Esophagus muscularis mucosa (tissue), 4 donors: ENCODE measurements around the gene ANGPTL5. TPM values are rescaled to one million over a fixed set of nuclear protein-coding genes. Genes with fewer than 3 reads are reported as not detected.

Source experiments
- DNase-seq: peaks from one replicate; pipeline ENCODE4 v3.0.0-alpha.2; 2017; ENCODE audit errors: extremely low spot score
- H3K27ac ChIP-seq, 4 donors: fragments of 200-600 bp; sonication (generic); replicated peaks in 1 of 4; 1 replicate in 3 of 4; 2 replicates in 1 of 4; pipeline ENCODE4 v1.5.1; 2016 to 2019; ENCODE audit warnings: mild to moderate bottlenecking in 1 of 4
- H3K27me3 ChIP-seq, 4 donors: fragments of 200-600 bp; sonication (generic); one replicate each; pipeline versions ENCODE4 v1.5.1 to v1.6.0; 2016 to 2019
- H3K36me3 ChIP-seq, 4 donors: fragments of 200-600 bp; sonication (generic); one replicate each; pipeline ENCODE4 v1.5.1; 2016 to 2019
- H3K4me1 ChIP-seq, 4 donors: fragments of 200-600 bp; sonication (generic); one replicate each; pipeline ENCODE4 v1.5.1; 2016 to 2019
- H3K4me3 ChIP-seq, 4 donors: fragments of 200-600 bp; sonication (generic); 1 replicate in 2 of 4; 2 replicates in 2 of 4; pipeline ENCODE4 v1.5.1; 2016 to 2019; ENCODE audit warnings: mild to moderate bottlenecking in 4 of 4, moderate library complexity in 1 of 4
- H3K9me3 ChIP-seq, 4 donors: fragments of 200-600 bp; sonication (generic); 1 replicate in 3 of 4; 2 replicates in 1 of 4; pipeline ENCODE4 v1.5.1; 2016 to 2019
- CTCF ChIP-seq, 3 experiments: fragments of 200-600 bp in 2 of 3; fragments of 450-650 bp in 1 of 3; sonication (generic) in 2 of 3; IDR thresholded peaks; one replicate each; pipeline ENCODE4 v1.5.1; 2017 to 2019; ENCODE audit warnings: antibody characterized with exemption in 3 of 3, mild to moderate bottlenecking in 2 of 3, moderate library complexity in 1 of 3
- EP300 ChIP-seq: sonication (generic); formaldehyde crosslinking; IDR thresholded peaks from one replicate; pipeline ENCODE4 v1.6.1; 2017; ENCODE audit warnings: antibody characterized with exemption
- POLR2A ChIP-seq: fragments of 450-650 bp; IDR thresholded peaks from one replicate; pipeline ENCODE4 v1.6.1; 2017; ENCODE audit warnings: antibody characterized with exemption, moderate library complexity, mild to moderate bottlenecking, low read depth
- POLR2AphosphoS5 ChIP-seq, 2 donors: sonication (generic); formaldehyde crosslinking; IDR thresholded peaks; one replicate each; pipeline ENCODE4 v1.6.1; 2017; ENCODE audit warnings: antibody characterized with exemption in 2 of 2
- WGBS: methylation state at CpG from one replicate; pipeline ENCODE4 v1.1.5; 2018; 5-methylcytosine and 5-hydroxymethylcytosine counted together
- intact Hi-C: fragments of 100-400 bp; cut with DNase I; formaldehyde crosslinking; loops from one replicate; pipeline ENCODE4 v1.15.1; 2023
- total RNA-seq, 4 donors: library from RNA; depleted of rRNA; stranded (reverse); fragments of >200 nt; gene quantifications; one replicate each; pipeline versions ENCODE4 v1.1.0 to v1.2.1, GENCODE V29; 2016

Gene ANGPTL5
- total RNA-seq, 4 donors from 2014 or later = 0.17 to 1.0 (median 0.62) TPM

GRCh38 chr11:101870510-101870909 lies 45.8 kb downstream of the ANGPTL5 start:
- no peak for TF ChIP-seq POLR2A
- TF ChIP-seq EP300 = no peak
- no peak for TF ChIP-seq POLR2AphosphoS5 (IDR thresholded peaks at IDR 0.05)
- no peak for TF ChIP-seq CTCF (IDR thresholded peaks at IDR 0.05)
- DNase-seq = no peak
- H3K36me3 ChIP-seq = no peaks in the 10 kb centered on the region
- H3K27me3 ChIP-seq = no peaks in the 10 kb centered on the region
- H3K4me1 ChIP-seq = peaks cover 0 to 23% (median 11%) of the 10 kb centered on the region in 4 donors
- no peak overlapping the region for H3K27ac ChIP-seq
- H3K9me3 ChIP-seq = no peaks in the 10 kb centered on the region
- WGBS = 95% methylated on average over 6 of the region's 6 CpGs
- no peak overlapping the region for H3K4me3 ChIP-seq
- intact Hi-C loops = no loop called here

GRCh38 chr11:101867951-101868350 lies 48.4 kb downstream of the ANGPTL5 start:
- H3K27me3 ChIP-seq = no peaks in the 10 kb centered on the region
- peak overlapping the region in 3 of 4 donors; percentile 23 to 61 (median 27) for H3K27ac ChIP-seq
- intact Hi-C loops = no loop called here
- no peaks in the 10 kb centered on the region for H3K36me3 ChIP-seq
- 75% methylated on average over 2 of the region's 2 CpGs for WGBS
- no peak overlapping the region for H3K4me3 ChIP-seq
- DNase-seq = no peak
- TF ChIP-seq EP300 (no peak), CTCF (IDR thresholded peaks at IDR 0.05) (no peak), POLR2AphosphoS5 (IDR thresholded peaks at IDR 0.05) (no peak), POLR2A (no peak)
- H3K4me1 ChIP-seq = peaks cover 0 to 33% (median 18%) of the 10 kb centered on the region in 4 donors
- H3K9me3 ChIP-seq = no peaks in the 10 kb centered on the region

GRCh38 chr11:101866619-101867491 lies 49.5 kb downstream of the ANGPTL5 start:
- Histone ChIP-seq H3K9me3 (no peaks in the 10 kb centered on the region), H3K27ac (peak overlapping the region; percentile 9 to 61 (median 32)), H3K4me3 (no peak overlapping the region), H3K27me3 (no peaks in the 10 kb centered on the region), H3K36me3 (no peaks in the 10 kb centered on the region), H3K4me1 (peaks cover 0 to 42% (median 28%) of the 10 kb centered on the region in 4 donors)
- DNase-seq = no peak
- peak in 1 of 2 donors; percentile 30 for TF ChIP-seq POLR2AphosphoS5 (IDR thresholded peaks at IDR 0.05)
- TF ChIP-seq CTCF (IDR thresholded peaks at IDR 0.05) = no peak
- no peak for TF ChIP-seq EP300
- intact Hi-C loops = no loop called here
- WGBS = 56% methylated on average over 5 of the region's 5 CpGs

- Histone ChIP-seq H3K4me3 (no peak overlapping the region), H3K27me3 (no peaks in the 10 kb centered on the region), H3K36me3 (no peaks in the 10 kb centered on the region), H3K9me3 (no peaks in the 10 kb centered on the region), H3K4me1 (peaks cover 0 to 51% (median 38%) of the 10 kb centered on the region in 4 donors), H3K27ac (no peak overlapping the region)
- DNase-seq = no peak
- no peak for TF ChIP-seq POLR2A
- no peak for TF ChIP-seq CTCF (IDR thresholded peaks at IDR 0.05)
- no peak for TF ChIP-seq EP300
- no peak for TF ChIP-seq POLR2AphosphoS5 (IDR thresholded peaks at IDR 0.05)
- intact Hi-C loops = no loop called here
Observed at GRCh38 chr11:101864098-101864497, 52.2 kb downstream of the ANGPTL5 start.
